Left lung (tissue), 10 donors: ENCODE results near the gene CCDC6. TPM values are rescaled to one million over a fixed set of nuclear protein-coding genes. Genes with fewer than 3 reads are reported as not detected.

ENCODE experiments used
- ATAC-seq: fragments of 200-7000 bp; cut with Tn5 transposase; one replicate; pipeline ENCODE4 v1.9.1; 2020; ENCODE audit warnings: moderate library complexity
- DNase-seq, 4 donors: peaks; one replicate each; pipeline ENCODE4 v3.0.0-alpha.2; 2013 to 2020
- H3K27ac ChIP-seq, 2 donors: fragments of 200-600 bp; sonication (generic) in 1 of 2; one replicate each; pipeline versions ENCODE4 v1.5.0 to v1.8.0; 2020 to 2021
- H3K27me3 ChIP-seq, 2 donors: fragments of 200-600 bp; sonication (generic) in 1 of 2; one replicate each; pipeline versions ENCODE4 v1.5.0 to v1.8.0; 2020 to 2021
- H3K36me3 ChIP-seq, 2 donors: fragments of 200-600 bp; sonication (generic) in 1 of 2; one replicate each; pipeline versions ENCODE4 v1.5.0 to v1.8.0; 2020 to 2021
- H3K4me1 ChIP-seq, 2 donors: fragments of 200-600 bp; one replicate each; pipeline ENCODE4 v1.8.0; 2021
- H3K4me3 ChIP-seq, 2 donors: fragments of 200-600 bp; sonication (generic) in 1 of 2; one replicate each; pipeline versions ENCODE4 v1.5.0 to v1.8.0; 2020 to 2021; ENCODE audit warnings: mild to moderate bottlenecking in 1 of 2
- H3K9me3 ChIP-seq, 2 donors: fragments of 200-600 bp; sonication (generic) in 1 of 2; one replicate each; pipeline versions ENCODE4 v1.5.0 to v1.8.0; 2020 to 2021
- CTCF ChIP-seq, 2 donors: fragments of 200-600 bp; sonication (generic) in 1 of 2; IDR thresholded peaks; one replicate each; pipeline versions ENCODE4 v1.5.0 to v1.8.0; 2021; ENCODE audit warnings: antibody characterized with exemption in 2 of 2
- intact Hi-C, 2 donors: fragments of 100-400 bp; cut with DNase I; formaldehyde crosslinking; loops; one replicate each; pipeline versions ENCODE4 v1.11.2 to v1.14.2; 2022
- polyA plus RNA-seq, 6 donors: library from polyadenylated mRNA; unstranded; fragments of 120-200 nt; gene quantifications; one replicate each; pipeline ENCODE4 v1.2.1, GENCODE V29; 2013; ENCODE audit not compliant: insufficient read length in 6 of 6
- total RNA-seq, 2 donors: library from RNA; stranded (reverse); fragmentation: NEBNext Ultra II Directional; extraction: Animal tissue kit (Norgen Biotek cat#: 25700); gene quantifications; one replicate each; pipeline ENCODE4 v1.2.1, GENCODE V29; 2021
- donor health status: DM: no; HTN: yes; CAD: no.
- donor health status: DM: no; HTN: no; CAD: no.

CCDC6 gene
- total and polyA plus RNA-seq, 8 donors = 32.1 to 76.6 (median 44.4) TPM

- DNase-seq = no peak
- no peaks in the 10 kb centered on the region for H3K4me1 ChIP-seq
- no peak overlapping the region for H3K4me3 ChIP-seq
- TF ChIP-seq CTCF (IDR thresholded peaks at IDR 0.05) = no peak
- peaks cover 0 to 3% of the 10 kb centered on the region in 2 donors for H3K27me3 ChIP-seq
- H3K9me3 ChIP-seq = peaks cover 0 to 3% of the 10 kb centered on the region in 2 donors
- ATAC-seq = no peak
- no peaks in the 10 kb centered on the region for H3K36me3 ChIP-seq
- intact Hi-C loops = no loop called here
- no peak overlapping the region for H3K27ac ChIP-seq
These were observed 164.8 kb downstream of the CCDC6 start for GRCh38 chr10:59741583-59741982.

- no peaks in the 10 kb centered on the region for H3K4me1 ChIP-seq
- no peak overlapping the region for H3K27ac ChIP-seq
- no peak for TF ChIP-seq CTCF (IDR thresholded peaks at IDR 0.05)
- DNase-seq (no peak), ATAC-seq (no peak)
- H3K27me3 ChIP-seq = peaks cover 0 to 3% of the 10 kb centered on the region in 2 donors
- peaks cover 0 to 3% of the 10 kb centered on the region in 2 donors for H3K9me3 ChIP-seq
- no peaks in the 10 kb centered on the region for H3K36me3 ChIP-seq
- H3K4me3 ChIP-seq = no peak overlapping the region
- intact Hi-C loops = no loop called here
These were observed 165.3 kb downstream of the CCDC6 start for GRCh38 chr10:59741048-59741447.

Other genes starting within 250 kb of the CCDC6 start
- 1 to 10 TPM; 1.5 to 2.0 TPM for gene SLC16A9, start 196.7 kb downstream of the CCDC6 start, total RNA-seq
- gene SLC16A9, start 196.7 kb downstream of the CCDC6 start, polyA plus RNA-seq = 10 to 100 TPM; 34.9 to 45.9 (median 42.9) TPM
- not detected for gene MRLN, start 153.1 kb downstream of the CCDC6 start, total RNA-seq
- under 1 TPM; 0.41 to 0.79 (median 0.59) TPM for gene MRLN, start 153.1 kb downstream of the CCDC6 start, polyA plus RNA-seq